Body of pancreas (tissue), 4 donors: ENCODE data around the gene SRSF1.

Experiments used
- POLR2A ChIP-seq, 3 donors: fragments of 450-650 bp; IDR thresholded peaks; one replicate each; pipeline ENCODE4 v1.6.1; 2016; ENCODE audit warnings: antibody characterized with exemption in 3 of 3, mild to moderate bottlenecking in 2 of 3
- TF ChIP-seq, protein P1 (sequence below), 7 experiments: fragments of 450-650 bp in 4 of 7; fragments of 200-600 bp in 3 of 7; sonication (generic) in 3 of 7; IDR thresholded peaks; one replicate each; pipeline ENCODE4 v1.5.1; 2016 to 2019; ENCODE audit warnings: antibody characterized with exemption in 7 of 7

DNA sequence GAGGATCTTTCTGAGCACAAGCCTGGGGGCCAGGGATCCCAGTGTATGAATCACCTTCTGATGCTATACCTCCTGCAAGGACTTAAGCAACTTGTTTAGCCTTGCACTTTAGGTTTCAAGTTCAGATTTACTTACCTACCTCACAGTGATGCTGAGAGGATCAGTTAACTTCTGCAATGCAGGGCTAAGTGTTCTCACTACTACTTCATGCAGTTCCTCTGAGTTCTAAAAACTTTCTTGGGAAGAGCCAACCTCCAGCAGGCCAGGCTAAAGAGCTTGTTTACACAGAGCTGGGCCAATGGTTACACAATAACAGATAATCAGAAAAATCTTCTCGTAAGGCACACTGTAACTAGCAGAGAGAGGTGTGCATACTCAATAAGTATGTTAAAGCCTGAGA lies 32.0 kb downstream of the SRSF1 start:
- TF ChIP-seq, protein P1, sequence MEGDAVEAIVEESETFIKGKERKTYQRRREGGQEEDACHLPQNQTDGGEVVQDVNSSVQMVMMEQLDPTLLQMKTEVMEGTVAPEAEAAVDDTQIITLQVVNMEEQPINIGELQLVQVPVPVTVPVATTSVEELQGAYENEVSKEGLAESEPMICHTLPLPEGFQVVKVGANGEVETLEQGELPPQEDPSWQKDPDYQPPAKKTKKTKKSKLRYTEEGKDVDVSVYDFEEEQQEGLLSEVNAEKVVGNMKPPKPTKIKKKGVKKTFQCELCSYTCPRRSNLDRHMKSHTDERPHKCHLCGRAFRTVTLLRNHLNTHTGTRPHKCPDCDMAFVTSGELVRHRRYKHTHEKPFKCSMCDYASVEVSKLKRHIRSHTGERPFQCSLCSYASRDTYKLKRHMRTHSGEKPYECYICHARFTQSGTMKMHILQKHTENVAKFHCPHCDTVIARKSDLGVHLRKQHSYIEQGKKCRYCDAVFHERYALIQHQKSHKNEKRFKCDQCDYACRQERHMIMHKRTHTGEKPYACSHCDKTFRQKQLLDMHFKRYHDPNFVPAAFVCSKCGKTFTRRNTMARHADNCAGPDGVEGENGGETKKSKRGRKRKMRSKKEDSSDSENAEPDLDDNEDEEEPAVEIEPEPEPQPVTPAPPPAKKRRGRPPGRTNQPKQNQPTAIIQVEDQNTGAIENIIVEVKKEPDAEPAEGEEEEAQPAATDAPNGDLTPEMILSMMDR (IDR thresholded peaks at IDR 0.05), result no peak
- TF ChIP-seq POLR2A (IDR thresholded peaks at IDR 0.05), result no peak
